Karpas-422 (cell line): ENCODE results near the gene HTT. TPM values are rescaled to one million over a fixed set of nuclear protein-coding genes. Genes with fewer than 3 reads are reported as not detected.
A peak's percentile ranks its signal among the peaks of the same experiment; 100 is the strongest.

ENCODE experiments used
- DNase-seq: peaks from one replicate; pipeline ENCODE4 v3.0.0-alpha.2; 2015
- H2AFZ ChIP-seq: fragments of 200-600 bp; sonication (generic); 2 replicates; pipeline ENCODE4 v1.6.1; 2014; ENCODE audit warnings: antibody characterized with exemption, low read length, mixed read lengths
- H3K27ac ChIP-seq: fragments of 200-600 bp; sonication (generic); 2 replicates; pipeline ENCODE4 v1.5.1; 2014; ENCODE audit warnings: mild to moderate bottlenecking, low read length, moderate library complexity
- H3K27me3 ChIP-seq: fragments of 200-600 bp; sonication (generic); 2 replicates; pipeline ENCODE4 v1.6.1; 2014; ENCODE audit warnings: low read length, mixed read lengths
- H3K36me3 ChIP-seq: fragments of 200-600 bp; sonication (generic); 2 replicates; pipeline ENCODE4 v1.6.1; 2014; ENCODE audit warnings: low read length, mixed read lengths; ENCODE audit not compliant: insufficient read depth
- H3K4me1 ChIP-seq: fragments of 200-600 bp; sonication (generic); 2 replicates; pipeline ENCODE4 v1.6.1; 2014; ENCODE audit warnings: mild to moderate bottlenecking, low read length, mixed read lengths
- H3K4me2 ChIP-seq: fragments of 200-600 bp; sonication (generic); 2 replicates; pipeline ENCODE4 v1.6.1; 2014; ENCODE audit warnings: low read length, low read depth, mild to moderate bottlenecking; ENCODE audit not compliant: poor library complexity, severe bottlenecking
- H3K4me3 ChIP-seq: fragments of 200-600 bp; sonication (generic); 2 replicates; pipeline ENCODE4 v1.5.1; 2014; ENCODE audit warnings: mild to moderate bottlenecking, antibody characterized with exemption, low read length, mixed read lengths
- H3K79me2 ChIP-seq: fragments of 200-600 bp; sonication (generic); 2 replicates; pipeline ENCODE4 v1.6.1; 2014; ENCODE audit warnings: mild to moderate bottlenecking, low read length, mixed read lengths
- H3K9ac ChIP-seq: fragments of 200-600 bp; sonication (generic); 2 replicates; pipeline ENCODE4 v1.6.0; 2014; ENCODE audit warnings: low read length
- H3K9me2 ChIP-seq: fragments of 200-600 bp; sonication (generic), shearing (Covaris generic); replicated peaks from 2 replicates; pipeline ENCODE4 v1.6.0; 2014; ENCODE audit warnings: mild to moderate bottlenecking, low read length, moderate library complexity; ENCODE audit not compliant: insufficient read depth
- H3K9me3 ChIP-seq: fragments of 300-700, 200-600 bp; sonication (generic); 2 replicates; pipeline ENCODE4 v1.6.1; 2014; ENCODE audit warnings: low read length, mixed read lengths
- H4K20me1 ChIP-seq: fragments of 200-600 bp; sonication (generic); 2 replicates; pipeline ENCODE4 v1.6.1; 2014; ENCODE audit warnings: mild to moderate bottlenecking, antibody characterized with exemption, low read length, low read depth; ENCODE audit not compliant: insufficient read depth
- total RNA-seq: library from RNA; depleted of rRNA; stranded (reverse); fragments of >200 nt; shearing (Covaris generic); gene quantifications from 2 replicates; pipeline ENCODE4 v1.2.3, GENCODE V29; 2014; ENCODE audit warnings: low replicate concordance

HTT gene
- total RNA-seq, 1 experiment from 2014 or later, result 24.8 TPM

GRCh38 chr4:3269105-3269927 lies 194.8 kb downstream of the HTT start:
- Histone ChIP-seq H3K9me2 (no peaks in the 10 kb centered on the region), H3K4me1 (peaks cover 13% of the 10 kb centered on the region), H3K9me3 (no peaks in the 10 kb centered on the region), H4K20me1 (no peaks in the 10 kb centered on the region), H2AFZ (no peak overlapping the region), H3K27ac (no peak overlapping the region), H3K4me3 (no peak overlapping the region), H3K9ac (no peak overlapping the region), H3K36me3 (no peaks in the 10 kb centered on the region), H3K27me3 (no peaks in the 10 kb centered on the region), H3K79me2 (no peaks in the 10 kb centered on the region), H3K4me2 (no peak overlapping the region)
- DNase-seq, result no peak

- H3K4me3 ChIP-seq, result no peak overlapping the region
- H3K79me2 ChIP-seq, result no peaks in the 10 kb centered on the region
- H3K36me3 ChIP-seq, result no peaks in the 10 kb centered on the region
- H3K27me3 ChIP-seq, result no peaks in the 10 kb centered on the region
- H4K20me1 ChIP-seq, result no peaks in the 10 kb centered on the region
- H3K4me1 ChIP-seq, result peaks cover 13% of the 10 kb centered on the region
- no peaks in the 10 kb centered on the region for H3K9me3 ChIP-seq
- no peak overlapping the region for H2AFZ ChIP-seq
- no peak overlapping the region for H3K4me2 ChIP-seq
- no peak for DNase-seq
- H3K9ac ChIP-seq, result no peak overlapping the region
- H3K9me2 ChIP-seq, result no peaks in the 10 kb centered on the region
- H3K27ac ChIP-seq, result no peak overlapping the region
Observed at GRCh38 chr4:3269991-3270611, 195.6 kb downstream of the HTT start.

- H4K20me1 ChIP-seq, result no peaks in the 10 kb centered on the region
- no peaks in the 10 kb centered on the region for H3K27me3 ChIP-seq
- no peak overlapping the region for H3K9ac ChIP-seq
- no peaks in the 10 kb centered on the region for H3K36me3 ChIP-seq
- 0 out of 2 replicates have a peak overlapping the region, but pooled peaks have one; percentile 40 for H3K27ac ChIP-seq
- H3K4me1 ChIP-seq, result peaks cover 13% of the 10 kb centered on the region
- H2AFZ ChIP-seq, result no peak overlapping the region
- H3K4me2 ChIP-seq, result no peak overlapping the region
- no peak overlapping the region for H3K4me3 ChIP-seq
- no peak for DNase-seq
- no peaks in the 10 kb centered on the region for H3K9me3 ChIP-seq
- H3K79me2 ChIP-seq, result no peaks in the 10 kb centered on the region
- no peaks in the 10 kb centered on the region for H3K9me2 ChIP-seq
Observed at GRCh38 chr4:3271131-3271530, 196.7 kb downstream of the HTT start.

GRCh38 chr4:3276986-3277385 lies 202.5 kb downstream of the HTT start:
- Histone ChIP-seq H3K79me2 (no peaks in the 10 kb centered on the region), H3K4me2 (no peak overlapping the region), H3K9me2 (no peaks in the 10 kb centered on the region), H3K4me3 (no peak overlapping the region), H3K36me3 (peaks cover 12% of the 10 kb centered on the region), H2AFZ (no peak overlapping the region), H3K9me3 (peaks cover 2% of the 10 kb centered on the region; the same call in 1 of the 2 replicates), H3K9ac (no peak overlapping the region), H3K4me1 (peaks cover 9% of the 10 kb centered on the region), H3K27me3 (no peaks in the 10 kb centered on the region), H3K27ac (no peak overlapping the region), H4K20me1 (no peaks in the 10 kb centered on the region)
- DNase-seq, result no peak

GRCh38 chr4:3280466-3280865 lies 206.0 kb downstream of the HTT start:
- Histone ChIP-seq H3K9me2 (no peaks in the 10 kb centered on the region), H2AFZ (no peak overlapping the region), H3K27ac (no peak overlapping the region), H3K27me3 (no peaks in the 10 kb centered on the region), H3K36me3 (peaks cover 12% of the 10 kb centered on the region), H3K4me3 (no peak overlapping the region), H3K79me2 (no peaks in the 10 kb centered on the region), H3K4me1 (no peaks in the 10 kb centered on the region), H3K4me2 (no peak overlapping the region), H4K20me1 (no peaks in the 10 kb centered on the region), H3K9me3 (peaks cover 2% of the 10 kb centered on the region; the same call in 1 of the 2 replicates), H3K9ac (no peak overlapping the region)
- no peak for DNase-seq

GRCh38 chr4:3283483-3283882 lies 209.0 kb downstream of the HTT start:
- DNase-seq, result no peak

GRCh38 chr4:3283916-3284315 lies 209.4 kb downstream of the HTT start:
- Histone ChIP-seq H3K9me2 (no peaks in the 10 kb centered on the region), H3K36me3 (peaks cover 3% of the 10 kb centered on the region; the same call in 1 of the 2 replicates), H3K4me1 (peaks cover 10% of the 10 kb centered on the region), H3K27me3 (no peaks in the 10 kb centered on the region), H4K20me1 (no peaks in the 10 kb centered on the region), H3K4me2 (no peak overlapping the region), H3K9me3 (peaks cover 2% of the 10 kb centered on the region; the same call in 1 of the 2 replicates), H3K9ac (no peak overlapping the region), H3K27ac (no peak overlapping the region), H3K4me3 (no peak overlapping the region), H3K79me2 (no peaks in the 10 kb centered on the region), H2AFZ (no peak overlapping the region)
- DNase-seq, result no peak

More at GRCh38 chr4:3283483-3283882, 209.0 kb downstream of the HTT start:
- no peaks in the 10 kb centered on the region for H3K27me3 ChIP-seq
- no peaks in the 10 kb centered on the region for H4K20me1 ChIP-seq
- H3K4me1 ChIP-seq, result peaks cover 10% of the 10 kb centered on the region
- no peaks in the 10 kb centered on the region for H3K9me2 ChIP-seq
- no peaks in the 10 kb centered on the region for H3K79me2 ChIP-seq
- no peak overlapping the region for H3K9ac ChIP-seq
- peaks cover 3% of the 10 kb centered on the region; the same call in 1 of the 2 replicates for H3K36me3 ChIP-seq
- H3K4me3 ChIP-seq, result no peak overlapping the region
- H2AFZ ChIP-seq, result no peak overlapping the region
- H3K27ac ChIP-seq, result no peak overlapping the region
- H3K4me2 ChIP-seq, result no peak overlapping the region
- peaks cover 2% of the 10 kb centered on the region; the same call in 1 of the 2 replicates for H3K9me3 ChIP-seq
